Activated CD4-positive, alpha-beta T cell treated with anti-CD3 and anti-CD28 coated beads, Interleukin-2, amount 50 U/mL, for 1 hour (primary cell): Measurements from ENCODE around the gene GIPC3.
"Not testable (repeated sequence)": the region's sequence is repeated elsewhere in the genome, so short reads cannot be mapped to it uniquely, and the experiment has no call there.

Source experiments
- DNase-seq: peaks from one replicate; pipeline ENCODE4 v3.0.0-alpha.2; 2020

GIPC3 gene

GRCh38 chr19:3619631-3620012 is 34.3 kb downstream of the GIPC3 start:
- DNase-seq = no peak

- no peak for DNase-seq
Observed at GRCh38 chr19:3620145-3620816, 35.0 kb downstream of the GIPC3 start.

DNA sequence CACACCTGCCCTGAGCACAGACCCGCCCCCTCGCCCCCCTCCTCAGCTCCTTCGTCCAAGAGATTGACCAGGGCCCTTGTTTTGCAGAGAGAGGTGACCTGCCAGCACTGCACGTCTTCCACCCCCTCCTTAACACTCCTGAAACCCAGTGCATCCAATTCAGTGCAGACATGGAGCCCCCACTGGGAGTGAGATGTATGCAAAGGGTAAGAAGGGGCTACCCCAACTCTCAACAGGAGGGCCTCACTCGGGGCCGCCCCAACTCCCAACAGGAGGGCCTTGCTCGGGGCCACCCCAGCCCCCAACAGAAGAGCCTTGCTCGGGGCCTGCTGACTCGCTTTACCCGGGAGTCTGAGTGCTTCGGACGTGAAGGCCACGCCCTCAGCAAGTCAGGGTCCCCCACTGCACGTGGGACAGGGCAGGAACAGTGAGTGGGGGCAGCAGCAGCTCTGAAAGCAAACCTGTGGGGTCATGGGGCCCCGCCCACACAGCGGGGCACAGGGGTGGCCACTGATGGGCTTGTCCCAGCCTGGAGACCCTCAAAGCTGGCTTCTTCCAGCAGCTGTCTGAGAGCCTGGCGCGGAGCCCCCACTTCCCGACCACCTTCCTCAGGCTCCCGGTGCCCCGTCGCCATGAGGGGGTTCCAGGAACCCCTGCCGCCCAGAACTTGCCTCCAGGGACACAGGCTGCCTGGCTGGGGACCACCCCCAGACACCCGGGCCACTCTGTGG is 35.7 kb downstream of the GIPC3 start:
- no peak for DNase-seq

DNA sequence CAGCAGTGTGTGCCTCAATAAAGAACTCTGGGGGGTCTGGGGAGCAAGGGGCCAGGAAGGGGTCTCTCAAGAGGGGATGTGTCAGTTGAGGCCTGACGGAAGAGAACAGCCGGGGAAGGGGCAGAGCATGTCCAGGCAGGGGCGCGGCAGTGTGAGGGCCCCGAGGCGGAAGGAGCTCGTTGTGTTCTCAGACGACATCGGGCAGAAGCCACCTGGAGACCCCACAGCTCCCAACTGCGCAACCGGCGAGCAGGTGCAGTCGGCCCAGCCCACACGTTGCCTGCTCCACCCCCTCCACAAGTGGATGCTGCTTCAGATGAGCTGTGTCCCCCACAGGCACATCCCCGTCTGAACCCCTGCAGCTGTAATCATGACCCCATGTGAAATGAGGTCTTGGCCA is 36.4 kb downstream of the GIPC3 start:
- no peak for DNase-seq

DNA sequence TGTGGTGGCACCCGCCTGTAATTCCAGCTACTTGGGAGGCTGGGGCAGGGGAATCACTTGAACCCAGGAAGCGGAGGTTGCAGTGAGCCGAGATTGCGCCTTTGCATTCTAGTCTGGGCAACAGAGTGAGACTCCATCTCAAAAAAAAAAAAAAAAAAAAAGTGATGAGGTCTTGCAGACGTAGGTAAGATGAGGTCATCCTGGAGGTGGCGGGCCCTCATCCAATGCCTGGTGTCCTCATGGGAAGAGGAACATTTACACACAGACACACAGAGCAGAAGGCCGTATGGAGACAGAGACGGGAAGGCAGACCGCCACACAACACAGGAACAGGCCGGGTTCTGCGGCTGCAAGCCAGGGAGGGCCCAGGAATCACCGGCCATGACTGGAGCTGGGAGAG is 36.9 kb downstream of the GIPC3 start:
- no peak for DNase-seq

GRCh38 chr19:3623716-3624115 is 38.4 kb downstream of the GIPC3 start:
- no peak for DNase-seq

DNA sequence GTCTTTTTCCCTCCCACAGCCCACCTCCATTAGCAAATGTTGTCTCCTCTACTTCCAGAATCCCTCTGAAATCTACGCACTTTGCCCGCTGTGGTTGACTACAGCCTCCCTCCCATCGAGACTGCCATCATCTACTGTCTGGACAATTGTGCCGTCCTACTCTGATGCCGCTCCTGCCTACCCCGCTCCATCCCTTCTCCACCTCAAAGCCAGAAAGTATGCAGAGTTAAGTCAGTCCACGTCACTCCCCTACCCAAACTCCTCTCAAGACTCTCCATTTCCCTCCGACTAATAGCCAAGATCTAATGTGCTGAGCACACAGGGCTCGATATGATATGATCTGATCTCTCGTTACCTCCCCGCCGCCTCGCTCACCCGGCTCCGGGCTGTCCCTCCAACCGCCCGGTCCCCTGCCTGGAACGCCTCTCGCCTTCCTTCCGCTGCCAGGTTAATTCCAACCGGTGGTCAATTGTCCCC is 40.8 kb downstream of the GIPC3 start:
- DNase-seq = no peak

GRCh38 chr19:3626473-3627350 is 41.4 kb downstream of the GIPC3 start, which contains the start of gene CACTIN:
TSS of gene CACTIN (minus strand) at chr19:3626790. CDS start at chr19:3626762, 28 bp downstream.
- peak; percentile 99 for DNase-seq

GRCh38 chr19:3627351-3627723 is 42.1 kb downstream of the GIPC3 start:
- DNase-seq = no peak

GRCh38 chr19:3628766-3629165 is 43.5 kb downstream of the GIPC3 start:
- DNase-seq = not testable (repeated sequence)

- no peak for DNase-seq
Observed at GRCh38 chr19:3631053-3631861, 46.0 kb downstream of the GIPC3 start.

DNA sequence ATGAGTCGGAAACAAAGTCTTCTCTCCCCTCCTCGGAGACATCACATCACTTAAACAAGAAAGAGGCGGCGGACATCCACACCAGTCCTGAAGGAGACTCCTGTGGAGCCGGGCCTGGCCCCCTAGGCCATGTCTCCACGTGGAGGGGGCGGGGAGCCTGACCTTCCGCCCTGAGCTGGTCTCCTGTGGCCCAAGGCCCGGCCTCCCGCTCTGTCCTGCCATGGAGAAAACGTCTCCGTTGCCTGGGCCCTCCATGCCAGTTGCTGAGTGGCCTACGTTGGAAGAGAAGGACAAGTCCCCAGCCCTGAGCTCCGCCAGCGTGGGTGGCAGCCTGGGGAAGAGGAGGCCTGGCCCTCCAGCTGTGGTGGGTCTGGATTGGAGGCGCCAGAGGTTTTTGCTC is 46.8 kb downstream of the GIPC3 start:
- no peak for DNase-seq

- DNase-seq = no peak
Observed at GRCh38 chr19:3632739-3633558, 47.7 kb downstream of the GIPC3 start.

- no peak for DNase-seq
Observed at GRCh38 chr19:3633559-3633988, 48.3 kb downstream of the GIPC3 start.

- DNase-seq = no peak
Observed at GRCh38 chr19:3634496-3635045, 49.3 kb downstream of the GIPC3 start.

GRCh38 chr19:3636506-3636905 is 51.2 kb downstream of the GIPC3 start:
- DNase-seq = no peak

- no peak for DNase-seq
Observed at GRCh38 chr19:3636962-3637361, 51.7 kb downstream of the GIPC3 start.

GRCh38 chr19:3637621-3638020 is 52.3 kb downstream of the GIPC3 start:
- DNase-seq = no peak

DNA sequence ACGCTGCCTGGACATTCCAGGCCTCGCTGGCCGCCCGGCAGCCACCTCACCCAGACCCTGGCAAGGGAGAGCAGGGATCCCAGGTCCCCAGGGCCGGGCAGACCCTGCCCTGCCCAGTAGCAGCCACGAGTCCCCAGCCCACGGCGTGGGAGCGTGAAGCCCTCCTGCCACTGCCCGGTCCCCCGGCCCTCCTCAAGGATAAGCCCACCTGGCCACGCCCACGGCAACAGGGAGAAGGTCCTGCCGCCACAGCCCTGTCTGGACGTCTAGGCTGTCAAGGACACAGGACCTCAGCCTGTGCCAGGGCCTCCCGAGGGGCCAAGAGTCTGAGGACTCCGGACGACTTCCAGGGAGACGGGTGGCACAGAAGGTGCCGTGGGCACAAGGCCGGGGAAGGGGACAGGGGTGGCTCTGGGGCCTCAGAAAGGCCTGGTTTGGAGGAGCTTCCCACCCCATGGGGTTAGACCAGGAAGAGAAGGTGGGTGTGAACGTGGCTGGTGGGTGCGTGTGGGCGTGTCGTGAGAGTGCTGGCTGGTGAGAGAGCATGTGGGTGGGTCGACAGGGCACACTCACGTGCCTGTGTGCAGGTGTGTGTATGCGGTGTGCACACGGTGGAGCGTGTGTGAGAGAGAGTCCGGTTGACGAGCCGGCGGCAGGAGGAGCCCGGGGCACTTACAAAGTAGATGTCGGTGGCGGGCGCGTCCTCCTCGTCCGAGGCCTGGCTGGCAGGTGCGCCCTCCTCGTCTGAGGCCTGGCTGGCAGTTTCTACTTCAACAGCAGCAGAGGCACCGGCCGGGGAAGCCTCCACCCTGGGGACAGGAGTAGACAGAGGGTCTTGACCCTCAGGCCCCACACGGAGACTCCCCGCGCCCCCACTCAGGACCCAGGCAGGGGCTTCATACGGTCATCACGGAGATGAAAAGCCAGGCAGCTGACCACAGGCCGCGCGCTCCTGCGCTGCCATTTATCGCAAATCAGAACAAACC is 53.2 kb downstream of the GIPC3 start:
- DNase-seq = no peak

GRCh38 chr19:3639479-3639878 is 54.2 kb downstream of the GIPC3 start:
- DNase-seq = no peak
